Inflammatory macrophage treated with lipopolysaccharide for 1 hour (primary cell): Measurements from ENCODE around the gene IPO13.

Experiments
- DNase-seq, 2 donors: peaks; one replicate each; pipeline ENCODE4 v3.0.0-alpha.2; 2020 to 2022

IPO13 gene

DNA sequence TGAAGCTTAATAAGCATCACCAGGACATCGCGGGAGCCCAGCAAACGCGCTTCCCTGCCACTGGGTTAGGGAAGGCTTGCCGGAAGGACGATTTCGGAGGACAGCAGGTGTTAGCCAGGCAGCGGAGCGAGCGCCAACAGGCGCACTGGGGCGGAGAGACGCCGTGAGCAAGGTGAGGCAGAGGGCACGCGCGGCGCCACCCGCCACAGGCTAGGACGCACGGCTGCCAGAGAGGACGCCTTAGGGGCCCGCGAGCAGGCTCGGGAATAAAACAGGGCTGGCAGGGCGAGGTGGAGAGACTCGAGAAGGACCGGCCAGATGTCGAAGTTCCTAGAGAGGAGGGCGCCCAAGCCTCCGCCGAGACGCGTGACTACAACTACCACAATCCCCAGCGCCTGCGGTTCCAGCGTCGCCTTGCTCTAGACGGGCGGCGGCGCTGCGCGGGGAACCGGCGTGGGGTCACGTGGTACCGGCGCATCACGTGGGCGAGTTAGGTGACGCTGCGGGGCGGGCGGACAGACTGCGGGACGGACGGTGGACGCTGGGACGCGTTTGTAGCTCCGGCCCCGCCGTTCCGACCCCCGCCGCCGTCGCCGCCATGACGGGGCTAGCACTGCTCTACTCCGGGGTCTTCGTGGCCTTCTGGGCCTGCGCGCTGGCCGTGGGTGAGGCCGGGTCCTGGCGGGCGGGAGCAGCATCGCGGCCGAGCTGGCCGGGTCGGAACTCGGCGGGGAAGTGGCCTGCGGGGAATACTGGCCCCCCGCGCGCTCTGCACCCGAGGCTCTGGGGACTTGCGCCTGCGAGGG is 27.9 kb downstream of the IPO13 start, which contains the start of gene ATP6V0B:
Gene ATP6V0B (plus strand): TSS at position 518 of the 806 bp plus-strand sequence. CDS start 81 bp downstream, at position 599.
- peak; percentile 93 to 97 for DNase-seq

DNA sequence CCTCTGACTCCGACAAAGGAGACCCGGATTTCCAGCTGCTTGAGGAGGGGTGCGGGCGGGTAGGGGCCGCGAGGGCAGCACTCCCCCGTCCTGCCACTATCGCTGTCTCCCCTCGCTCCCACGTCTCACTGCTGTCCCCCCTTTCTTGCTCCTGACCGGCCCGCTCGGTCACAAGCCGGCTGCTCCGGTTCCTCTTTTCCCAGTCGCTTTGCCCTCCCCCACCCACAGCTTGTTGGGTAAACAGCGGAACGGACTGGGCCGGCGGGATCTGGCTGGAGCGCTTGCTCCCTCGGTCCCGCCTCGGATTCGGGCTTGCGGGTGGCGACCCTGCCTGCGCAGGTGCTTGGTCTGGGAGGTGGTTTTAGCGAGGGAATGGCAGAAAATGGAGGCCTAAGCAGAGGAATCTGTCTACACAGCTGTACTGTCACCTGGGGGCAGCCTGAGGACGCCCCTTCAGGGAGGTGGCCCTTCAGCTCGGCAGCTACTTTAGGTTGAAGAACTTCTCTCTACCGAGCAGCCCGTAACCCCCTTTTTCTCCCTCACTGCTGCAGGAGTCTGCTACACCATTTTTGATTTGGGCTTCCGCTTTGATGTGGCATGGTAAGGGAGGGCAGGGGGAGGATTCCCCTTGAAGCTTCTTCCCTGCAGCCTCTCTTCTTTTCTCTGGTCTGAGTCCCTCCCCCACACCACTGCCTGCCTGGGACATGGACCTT is 28.7 kb downstream of the IPO13 start:
- peak; percentile 80 to 86 for DNase-seq

DNA sequence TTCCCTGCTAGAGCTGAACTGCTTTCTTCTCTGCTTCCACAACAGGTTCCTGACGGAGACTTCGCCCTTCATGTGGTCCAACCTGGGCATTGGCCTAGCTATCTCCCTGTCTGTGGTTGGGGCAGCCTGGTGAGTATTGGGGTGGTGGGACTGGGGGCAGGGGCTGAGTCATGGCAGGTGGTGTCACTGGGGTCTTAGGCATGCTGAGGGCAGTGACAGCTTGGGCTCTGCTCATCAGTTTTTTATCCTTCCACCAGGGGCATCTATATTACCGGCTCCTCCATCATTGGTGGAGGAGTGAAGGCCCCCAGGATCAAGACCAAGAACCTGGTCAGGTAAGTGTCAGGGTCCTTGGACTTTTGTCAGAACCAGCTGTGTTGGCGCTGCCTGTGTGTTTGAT is 29.3 kb downstream of the IPO13 start:
- DNase-seq, result no peak

DNA sequence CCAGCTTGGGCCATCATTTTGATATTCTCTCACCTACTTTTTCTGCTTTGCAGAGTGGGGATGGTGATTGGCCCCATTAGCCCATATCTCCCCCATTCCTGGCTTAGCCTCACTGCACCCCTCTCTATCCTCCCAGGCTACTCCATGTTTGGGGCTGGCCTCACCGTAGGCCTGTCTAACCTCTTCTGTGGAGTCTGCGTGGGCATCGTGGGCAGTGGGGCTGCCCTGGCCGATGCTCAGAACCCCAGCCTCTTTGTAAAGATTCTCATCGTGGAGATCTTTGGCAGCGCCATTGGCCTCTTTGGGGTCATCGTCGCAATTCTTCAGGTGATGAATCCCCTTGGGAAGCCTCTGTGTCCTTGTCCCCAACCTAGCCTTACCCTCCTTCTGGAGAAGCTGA is 30.1 kb downstream of the IPO13 start:
- DNase-seq, result no peak

DNA sequence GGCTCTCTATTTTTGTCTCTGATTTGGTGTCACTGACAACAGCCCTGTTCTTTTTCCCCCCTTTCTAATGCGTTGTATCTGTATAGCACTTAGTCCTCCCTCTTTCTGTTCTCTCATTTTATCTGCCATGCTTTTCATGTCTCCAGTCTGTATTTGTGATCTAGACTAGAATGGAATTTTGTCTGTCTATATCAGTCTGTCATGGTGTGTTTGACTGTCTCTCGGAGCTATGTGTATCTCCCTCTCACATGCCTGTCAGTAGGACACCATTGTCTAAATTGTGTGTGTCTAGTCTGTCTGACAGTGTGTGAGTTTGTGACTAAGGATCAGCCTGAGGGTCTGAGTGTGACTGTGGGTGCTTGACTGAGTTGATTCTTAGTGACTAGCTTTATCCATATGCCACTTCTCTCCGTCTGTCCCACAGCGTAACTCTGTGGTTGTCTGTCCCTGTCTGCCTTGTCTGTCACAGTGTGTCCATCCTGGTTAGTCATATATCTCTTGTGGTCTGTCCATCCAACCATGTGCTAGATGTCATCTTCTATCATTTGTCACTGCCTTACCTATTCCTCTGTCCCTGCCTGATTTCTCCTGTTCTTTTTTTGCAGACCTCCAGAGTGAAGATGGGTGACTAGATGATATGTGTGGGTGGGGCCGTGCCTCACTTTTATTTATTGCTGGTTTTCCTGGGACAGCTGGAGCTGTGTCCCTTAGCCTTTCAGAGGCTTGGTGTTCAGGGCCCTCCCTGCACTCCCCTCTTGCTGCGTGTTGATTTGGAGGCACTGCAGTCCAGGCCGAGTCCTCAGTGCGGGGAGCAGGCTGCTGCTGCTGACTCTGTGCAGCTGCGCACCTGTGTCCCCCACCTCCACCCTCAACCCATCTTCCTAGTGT is 30.9 kb downstream of the IPO13 start:
- DNase-seq, result no peak

DNA sequence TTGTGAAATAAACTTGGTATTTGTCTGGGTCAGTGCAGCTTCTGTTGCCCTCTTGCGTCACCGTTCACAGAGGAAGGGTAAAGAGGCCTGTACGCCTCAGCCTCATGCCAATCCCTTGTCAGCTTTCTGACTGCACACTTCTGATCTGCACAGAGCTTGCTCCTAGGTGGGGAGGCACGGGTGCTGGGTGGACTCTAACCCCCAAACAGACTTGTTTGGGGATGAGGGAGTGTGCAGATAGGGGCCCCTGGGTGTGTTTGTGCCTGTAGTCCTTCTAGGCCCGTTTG is 31.5 kb downstream of the IPO13 start:
- no peak for DNase-seq

DNA sequence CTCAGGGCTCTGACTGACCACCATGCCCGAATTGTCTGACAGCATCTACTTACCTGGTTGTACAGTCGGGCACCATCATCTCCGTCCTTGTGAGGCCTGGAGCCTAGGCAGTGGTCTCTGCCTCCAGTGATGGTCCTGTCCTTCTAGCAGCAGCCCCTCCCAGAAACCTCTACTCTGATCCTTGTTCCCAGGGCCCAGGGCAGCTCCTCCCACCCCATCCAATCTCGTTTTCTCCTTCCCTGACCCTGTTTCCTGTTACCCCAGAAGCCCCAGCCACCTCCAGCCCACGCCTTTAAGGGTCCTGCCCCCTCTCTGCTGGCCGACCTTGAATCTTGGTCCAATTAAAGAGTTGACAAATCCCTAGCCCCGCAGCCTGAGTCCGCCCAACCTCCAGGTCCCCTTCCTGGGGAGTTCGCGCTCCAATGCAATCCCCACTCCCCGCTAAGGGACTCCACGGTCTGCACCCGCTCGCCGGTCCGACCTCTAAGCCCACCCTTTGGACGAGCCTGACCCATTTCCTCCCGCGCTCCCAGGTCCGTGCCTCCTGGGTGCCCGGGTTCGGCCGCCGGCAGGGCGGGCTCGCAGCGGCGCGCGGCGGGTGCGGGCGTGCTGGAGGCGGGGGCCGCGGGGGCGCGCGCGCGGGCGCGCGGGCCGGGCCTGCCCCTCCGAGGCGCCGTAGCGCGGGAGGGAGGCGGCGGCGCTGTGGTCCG is 32.0 kb downstream of the IPO13 start, which contains the start of gene B4GALT2:
Gene B4GALT2 (plus strand): TSS at position 660 of the 710 bp plus-strand sequence. CDS start 1,951 bp downstream, outside the sequence.
- DNase-seq, result no peak

DNA sequence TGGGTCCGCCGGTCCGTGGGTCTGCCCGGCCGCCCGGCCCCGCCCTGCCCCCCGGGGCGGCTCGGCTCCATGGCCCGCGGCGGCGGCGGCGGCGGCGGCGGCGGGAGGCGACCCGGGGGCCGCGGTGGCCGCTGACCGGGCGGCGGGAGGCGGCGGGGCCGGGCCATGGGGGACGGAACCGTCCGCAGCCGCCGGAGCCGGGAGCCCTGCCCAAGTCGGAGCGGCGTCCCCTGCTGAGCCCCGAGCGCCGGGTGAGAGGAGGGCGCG is 32.4 kb downstream of the IPO13 start:
- DNase-seq, result no peak

DNA sequence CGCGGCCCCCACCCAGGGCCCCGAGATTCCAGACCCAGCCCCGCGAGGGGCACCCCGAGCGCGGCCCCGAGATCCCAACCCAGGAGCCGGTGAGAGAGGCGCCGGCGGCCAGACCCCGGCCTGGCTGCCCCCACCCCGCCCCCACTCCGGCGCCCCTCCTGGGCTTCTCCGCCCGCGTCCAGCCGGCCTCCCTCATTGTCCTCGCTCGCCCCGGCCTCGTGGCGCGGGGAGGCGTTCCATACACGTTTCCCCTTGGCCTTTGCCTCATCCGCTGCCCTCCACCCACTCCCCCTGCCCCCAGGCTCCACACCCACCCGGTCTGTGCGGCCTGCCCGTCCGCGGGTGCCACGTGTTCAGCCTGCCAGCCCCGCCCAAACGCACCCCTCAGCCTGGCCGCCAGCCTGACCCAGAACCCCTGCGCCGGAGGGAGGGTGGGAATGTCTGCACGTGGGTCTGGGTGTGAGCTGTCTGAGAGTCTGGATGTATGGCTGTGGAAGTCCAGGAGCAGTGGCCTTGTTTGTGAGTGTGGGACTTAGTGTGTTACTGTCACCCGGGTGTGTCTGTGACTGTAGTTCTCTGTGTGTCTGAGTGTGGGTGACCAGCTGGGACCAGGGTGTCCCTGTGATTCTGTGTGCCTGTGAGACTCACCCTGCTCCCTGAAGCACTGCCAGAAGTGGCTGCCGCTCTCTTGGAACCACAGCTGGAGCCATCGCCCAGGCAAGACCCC is 32.9 kb downstream of the IPO13 start:
- DNase-seq, result peak in 1 of 2 donors; percentile 23

DNA sequence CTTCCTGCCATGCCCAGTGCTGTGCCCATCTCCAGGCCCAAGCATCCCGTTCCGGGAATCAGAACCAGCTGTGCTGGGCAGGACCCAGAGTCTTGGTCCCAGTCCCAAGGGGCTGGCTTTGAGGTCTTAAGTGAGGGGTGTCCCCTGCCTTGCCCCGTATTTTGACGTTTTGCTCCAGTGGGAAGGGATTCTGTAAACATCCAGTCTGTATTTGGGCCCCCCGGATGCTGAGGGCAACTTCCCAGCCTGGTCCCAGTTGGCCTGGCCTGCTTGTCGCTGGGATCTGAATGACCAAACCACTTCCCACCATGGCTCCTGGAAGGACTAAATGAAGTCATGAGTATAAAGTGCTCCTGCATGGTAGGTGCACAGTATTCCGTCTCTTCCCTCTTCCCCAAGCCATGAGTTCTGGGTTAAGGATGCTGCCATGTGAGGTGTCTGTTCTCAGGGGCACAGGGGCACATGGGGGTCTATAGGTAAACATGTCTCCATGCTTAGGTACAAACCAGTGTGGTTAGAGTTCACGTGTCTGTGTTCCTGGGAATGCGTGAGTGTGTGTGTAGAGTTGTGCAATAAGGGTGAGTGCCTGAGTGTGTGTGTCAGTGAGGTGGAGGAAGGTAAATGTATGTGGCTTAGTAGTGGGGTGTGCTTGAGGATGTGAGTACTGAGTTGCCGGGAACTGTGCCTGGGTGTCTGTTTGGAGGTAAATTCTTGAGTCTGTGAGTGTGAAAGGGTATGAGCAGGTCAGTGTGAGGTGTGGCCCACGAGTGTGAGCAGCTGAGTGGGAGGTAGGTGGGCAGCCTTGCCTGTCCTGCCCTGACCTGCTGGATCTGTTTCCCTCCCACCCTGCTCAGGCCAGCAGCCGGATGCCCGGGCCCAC is 33.7 kb downstream of the IPO13 start:
- no peak for DNase-seq

DNA sequence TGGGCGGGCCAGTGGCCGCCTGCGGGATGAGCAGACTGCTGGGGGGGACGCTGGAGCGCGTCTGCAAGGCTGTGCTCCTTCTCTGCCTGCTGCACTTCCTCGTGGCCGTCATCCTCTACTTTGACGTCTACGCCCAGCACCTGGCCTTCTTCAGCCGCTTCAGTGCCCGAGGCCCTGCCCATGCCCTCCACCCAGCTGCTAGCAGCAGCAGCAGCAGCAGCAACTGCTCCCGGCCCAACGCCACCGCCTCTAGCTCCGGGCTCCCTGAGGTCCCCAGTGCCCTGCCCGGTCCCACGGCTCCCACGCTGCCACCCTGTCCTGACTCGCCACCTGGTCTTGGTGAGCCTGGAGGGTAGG is 34.4 kb downstream of the IPO13 start:
- DNase-seq, result no peak

DNA sequence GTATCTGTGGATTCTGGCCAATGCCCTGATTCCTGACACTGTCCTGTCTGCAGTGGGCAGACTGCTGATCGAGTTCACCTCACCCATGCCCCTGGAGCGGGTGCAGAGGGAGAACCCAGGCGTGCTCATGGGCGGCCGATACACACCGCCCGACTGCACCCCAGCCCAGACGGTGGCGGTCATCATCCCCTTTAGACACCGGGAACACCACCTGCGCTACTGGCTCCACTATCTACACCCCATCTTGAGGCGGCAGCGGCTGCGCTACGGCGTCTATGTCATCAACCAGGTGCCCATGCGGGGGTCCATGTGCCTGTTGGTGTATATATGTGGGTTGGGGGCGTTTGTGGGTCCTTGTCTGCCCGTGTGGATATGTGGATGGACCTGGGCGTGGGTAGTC is 34.9 kb downstream of the IPO13 start:
- no peak for DNase-seq

DNA sequence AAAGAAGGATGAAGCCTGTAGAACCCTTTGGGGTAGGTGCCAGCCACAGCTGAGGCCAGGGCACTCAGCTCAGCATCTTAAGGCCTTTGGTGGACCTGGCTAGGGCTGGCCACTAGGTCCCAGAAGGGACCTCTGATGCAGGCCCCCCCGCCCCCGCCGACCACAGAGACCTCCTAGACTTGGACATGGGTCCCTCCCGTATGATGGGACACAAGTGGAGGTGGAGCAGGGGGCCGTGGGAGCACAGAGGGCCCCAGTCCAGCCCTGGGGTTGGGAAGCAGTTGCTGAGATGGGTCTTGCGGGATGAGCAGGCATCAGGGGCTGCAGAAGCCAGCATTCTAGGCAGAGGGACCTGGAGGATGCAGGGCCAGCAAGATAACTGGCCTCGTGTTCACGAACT is 35.5 kb downstream of the IPO13 start:
- no peak for DNase-seq

DNA sequence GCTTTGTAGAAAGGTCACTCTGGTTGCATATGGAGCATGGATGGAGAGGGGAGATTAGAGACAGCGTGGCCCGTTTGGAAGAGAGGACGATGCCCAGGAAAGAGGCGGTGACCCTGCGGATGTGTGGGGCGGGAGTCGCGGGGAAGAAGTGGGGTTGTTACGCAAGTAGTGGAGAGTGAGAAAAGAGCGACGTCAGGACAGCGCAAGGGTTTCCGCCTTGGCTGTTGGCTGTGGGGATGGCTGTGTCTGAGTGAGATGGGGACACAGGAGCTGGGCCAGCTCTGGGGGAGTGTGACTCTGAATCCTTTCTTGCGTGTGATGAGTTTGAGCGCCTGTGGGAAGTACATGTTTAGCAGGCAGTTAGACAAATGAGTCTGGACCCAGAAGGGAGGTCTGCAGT is 36.1 kb downstream of the IPO13 start:
- DNase-seq, result peak; percentile 28 to 47

DNA sequence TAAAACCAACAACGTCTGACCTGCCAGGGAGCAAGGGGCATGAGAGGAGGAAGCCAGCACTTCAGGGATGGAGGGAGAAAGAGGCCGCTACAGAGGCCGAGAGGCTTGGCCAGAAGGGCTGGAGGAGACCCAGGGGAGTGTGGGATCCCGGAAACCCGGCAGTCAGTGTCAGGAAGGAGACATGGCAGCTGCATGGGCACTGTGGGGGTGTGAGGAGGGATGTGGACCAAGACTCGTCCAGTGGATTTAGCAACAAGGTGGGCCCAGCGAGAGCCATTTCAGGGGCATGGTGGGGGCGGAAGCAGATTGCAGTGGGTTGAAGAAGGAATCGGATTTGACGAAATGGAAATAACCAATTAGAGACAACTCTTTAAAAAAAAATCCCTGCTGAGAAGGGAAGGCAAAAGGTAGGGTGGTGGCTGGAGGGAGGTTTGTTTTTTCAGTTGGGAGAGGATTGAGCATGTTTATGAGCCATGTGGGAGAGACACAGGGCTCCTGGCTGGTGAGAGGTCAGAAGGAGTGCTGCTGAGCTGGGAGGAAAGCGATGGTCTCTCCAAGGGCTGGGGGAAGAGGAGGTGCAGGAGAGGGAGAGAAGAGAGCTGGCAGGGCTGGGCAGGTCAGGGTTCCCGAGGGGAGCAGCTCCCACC is 36.6 kb downstream of the IPO13 start:
- DNase-seq, result no peak

DNA sequence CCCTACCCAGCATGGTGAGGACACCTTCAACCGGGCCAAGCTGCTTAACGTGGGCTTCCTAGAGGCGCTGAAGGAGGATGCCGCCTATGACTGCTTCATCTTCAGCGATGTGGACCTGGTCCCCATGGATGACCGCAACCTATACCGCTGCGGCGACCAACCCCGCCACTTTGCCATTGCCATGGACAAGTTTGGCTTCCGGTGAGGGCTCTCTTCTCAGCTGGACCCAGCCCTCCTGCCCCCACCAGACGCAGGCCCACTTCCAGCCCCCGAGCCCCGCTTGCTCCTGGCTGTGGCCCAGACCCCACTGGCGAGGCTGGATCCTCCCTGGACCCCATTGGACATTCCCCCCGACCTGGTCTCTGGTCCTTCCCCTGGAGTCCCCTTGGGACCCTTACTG is 38.1 kb downstream of the IPO13 start:
- no peak for DNase-seq

DNA sequence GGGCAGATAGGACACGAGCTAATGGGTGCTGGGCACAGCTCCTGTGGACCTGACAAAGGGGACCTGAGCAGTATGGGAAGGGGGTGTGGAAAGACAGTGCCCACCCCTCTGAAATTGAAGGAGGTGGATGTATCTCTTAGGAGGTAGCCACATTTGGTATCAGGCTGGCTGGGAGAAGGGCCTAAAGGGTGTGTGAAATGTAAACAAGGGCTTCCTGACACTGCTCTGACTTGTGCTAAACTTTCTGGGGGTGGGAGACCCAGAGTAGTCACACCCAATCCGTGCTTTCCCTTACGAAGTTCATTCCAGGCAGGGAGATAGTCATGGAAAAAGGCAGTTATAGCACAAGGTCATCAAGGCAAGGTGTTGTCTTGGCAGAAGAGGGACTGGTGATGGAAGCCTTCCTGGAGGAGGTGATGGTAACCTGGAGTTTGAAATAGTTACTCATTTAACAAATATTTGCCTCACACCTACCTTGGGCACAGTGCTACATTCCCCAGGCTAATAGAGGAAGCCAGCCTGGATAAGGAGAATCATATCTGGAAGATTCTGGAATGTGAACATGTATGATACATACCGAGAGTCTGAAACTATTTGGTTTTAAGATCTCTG is 39.3 kb downstream of the IPO13 start:
- no peak for DNase-seq

DNA sequence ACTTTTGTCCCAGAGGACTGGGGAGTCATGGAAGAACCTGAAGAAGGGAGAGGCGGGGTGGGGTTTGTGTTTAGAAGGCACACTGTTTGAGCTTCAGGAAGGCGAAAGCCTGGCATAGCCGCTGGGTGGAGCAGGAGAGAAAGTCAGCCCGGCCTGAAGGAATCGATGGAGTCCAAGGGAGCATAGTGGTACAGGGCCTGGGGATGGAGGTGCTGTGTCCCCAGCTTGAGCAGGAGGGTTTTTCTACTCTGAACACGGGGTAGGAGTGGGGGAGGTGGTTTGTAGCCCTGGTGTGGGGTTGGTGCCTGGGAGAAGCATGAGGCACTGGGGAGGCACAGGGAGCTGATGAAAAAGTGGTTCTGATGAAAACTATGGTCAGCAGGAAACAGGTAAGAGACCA is 40.0 kb downstream of the IPO13 start:
- DNase-seq, result no peak

DNA sequence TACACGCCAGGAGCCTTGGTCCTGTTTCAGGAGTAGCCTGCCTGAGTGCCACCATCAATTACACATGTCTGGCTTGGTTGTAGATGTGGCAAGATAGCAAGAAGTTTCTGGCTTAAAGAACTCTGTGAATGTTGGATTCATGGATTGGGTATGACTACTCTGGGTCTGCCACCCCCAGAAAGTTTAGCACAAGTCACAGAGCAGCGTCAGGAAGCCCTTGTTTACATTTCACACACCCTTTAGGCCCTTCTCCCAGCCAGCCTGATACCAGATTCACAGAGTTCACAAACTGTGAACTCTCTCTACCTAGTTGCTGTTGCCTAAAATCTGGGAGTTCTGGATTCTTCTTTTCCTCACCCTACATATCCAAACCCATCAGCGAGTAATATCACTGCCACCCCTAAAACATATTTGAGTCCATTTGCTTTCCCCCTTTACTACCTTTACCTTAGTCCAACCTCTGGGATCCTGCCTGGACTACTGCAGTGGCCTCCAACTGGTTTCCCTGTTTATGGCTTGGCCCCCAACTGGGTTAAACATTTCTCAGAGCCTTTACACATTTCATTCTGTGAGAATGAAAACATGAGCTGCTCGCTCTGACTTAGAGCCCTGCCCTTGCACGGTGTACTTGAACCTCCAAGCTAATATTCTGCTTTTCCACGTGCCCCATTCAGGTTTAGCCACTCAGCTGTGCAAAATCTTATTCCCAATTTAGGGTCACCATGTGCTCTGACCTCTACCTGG is 40.6 kb downstream of the IPO13 start:
- DNase-seq, result no peak
